Limb (tissue), 2 donors: Measurements from ENCODE around the gene CLN5.

Experiments
- DNase-seq, 2 donors: peaks; one replicate each; pipeline ENCODE4 v3.0.0-alpha.2; 2016; ENCODE audit errors: extremely low spot score in 2 of 2

The CLN5 gene

GRCh38 chr13:77016888-77017623 lies 25.2 kb downstream of the CLN5 start:
- no peak for DNase-seq

GRCh38 chr13:77019756-77020155 lies 27.9 kb downstream of the CLN5 start:
- DNase-seq, result no peak

- no peak for DNase-seq
Observed at GRCh38 chr13:77022341-77022740, 30.5 kb downstream of the CLN5 start.

GRCh38 chr13:77026255-77026860 lies 34.5 kb downstream of the CLN5 start:
- peak; percentile 36 to 82 for DNase-seq

- peak; percentile 87 to 95 for DNase-seq
Observed at GRCh38 chr13:77026861-77027621, 35.2 kb downstream of the CLN5 start, which contains the start of gene FBXL3. Gene FBXL3 (minus strand): TSS chr13:77027159. CDS start chr13:77021860, 5,299 bp downstream.

- DNase-seq, result no peak
Observed at GRCh38 chr13:77028202-77028601, 36.3 kb downstream of the CLN5 start.

GRCh38 chr13:77029436-77029835 lies 37.6 kb downstream of the CLN5 start:
- DNase-seq, result no peak

- no peak for DNase-seq
Observed at GRCh38 chr13:77031656-77032243, 39.9 kb downstream of the CLN5 start.

GRCh38 chr13:77033717-77034302 lies 41.9 kb downstream of the CLN5 start:
- DNase-seq, result no peak

GRCh38 chr13:77034881-77035280 lies 43.0 kb downstream of the CLN5 start:
- no peak for DNase-seq

GRCh38 chr13:77036279-77036678 lies 44.4 kb downstream of the CLN5 start:
- no peak for DNase-seq

- no peak for DNase-seq
Observed at GRCh38 chr13:77038907-77039480, 47.1 kb downstream of the CLN5 start.

- no peak for DNase-seq
Observed at GRCh38 chr13:77040076-77040475, 48.2 kb downstream of the CLN5 start.

- no peak for DNase-seq
Observed at GRCh38 chr13:77040835-77041234, 49.0 kb downstream of the CLN5 start.

GRCh38 chr13:77042566-77043177 lies 50.8 kb downstream of the CLN5 start:
- no peak for DNase-seq

- no peak for DNase-seq
Observed at GRCh38 chr13:77047649-77048343, 55.9 kb downstream of the CLN5 start.

GRCh38 chr13:77048681-77049080 lies 56.8 kb downstream of the CLN5 start:
- DNase-seq, result no peak

GRCh38 chr13:77053192-77053591 lies 61.3 kb downstream of the CLN5 start:
- no peak for DNase-seq
